GM10847 (cell line): ENCODE measurements around the gene NDUFA12.

Source experiments
- POLR2A ChIP-seq: IDR thresholded peaks from 2 replicates; pipeline ENCODE4 v1.6.1; 2011; ENCODE audit not compliant: insufficient read length; ENCODE audit errors: extremely low read depth

Gene NDUFA12

DNA sequence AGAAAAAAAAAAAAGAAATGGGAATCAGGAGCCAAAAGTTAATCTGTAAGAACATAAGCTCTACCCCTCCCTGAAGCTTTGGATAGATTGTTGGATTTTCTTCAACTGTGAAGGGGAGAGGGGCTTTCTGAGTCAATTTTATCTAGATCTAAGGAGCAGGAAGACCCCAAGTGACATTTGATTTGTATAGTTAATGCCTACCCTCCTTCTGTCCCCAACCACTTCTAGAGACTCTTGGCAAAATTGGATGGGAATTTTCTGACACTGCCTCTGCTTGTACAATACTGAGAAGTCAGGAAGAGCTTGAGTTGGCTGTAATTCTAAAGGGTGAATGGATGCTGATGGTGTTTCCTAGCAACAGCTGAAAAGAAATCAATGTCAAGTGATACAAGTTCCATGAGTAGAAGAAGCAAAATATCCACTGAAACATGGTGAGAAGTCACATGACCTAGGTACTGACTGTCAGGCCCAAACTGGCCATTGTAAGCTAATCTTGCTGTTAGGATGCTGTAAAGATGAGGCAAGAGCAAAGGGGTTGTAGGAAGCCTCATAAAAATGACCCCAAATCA lies 42.2 kb downstream of the NDUFA12 start:
- no peak for TF ChIP-seq POLR2A

DNA sequence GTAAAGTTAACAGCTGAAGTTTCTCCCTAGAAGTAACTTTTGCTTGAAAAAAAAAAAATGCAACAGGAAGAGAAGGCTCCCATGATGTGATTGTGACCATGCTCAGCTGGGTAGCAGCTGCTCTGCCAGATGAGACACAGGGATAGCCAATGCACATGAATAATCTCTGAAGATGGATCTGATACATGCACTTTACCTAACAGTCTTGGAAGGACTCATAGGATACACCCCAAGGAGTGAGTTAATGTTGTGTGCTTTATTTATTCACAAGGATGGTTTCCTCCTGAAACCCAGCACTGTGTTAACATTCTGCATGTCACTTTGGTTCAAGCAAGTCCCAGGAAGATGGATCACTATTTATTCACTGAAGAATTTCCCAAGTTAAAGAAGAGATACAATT lies 46.5 kb downstream of the NDUFA12 start:
- TF ChIP-seq POLR2A, result no peak

GRCh38 chr12:94954948-94955592 lies 48.4 kb downstream of the NDUFA12 start:
- no peak for TF ChIP-seq POLR2A

DNA sequence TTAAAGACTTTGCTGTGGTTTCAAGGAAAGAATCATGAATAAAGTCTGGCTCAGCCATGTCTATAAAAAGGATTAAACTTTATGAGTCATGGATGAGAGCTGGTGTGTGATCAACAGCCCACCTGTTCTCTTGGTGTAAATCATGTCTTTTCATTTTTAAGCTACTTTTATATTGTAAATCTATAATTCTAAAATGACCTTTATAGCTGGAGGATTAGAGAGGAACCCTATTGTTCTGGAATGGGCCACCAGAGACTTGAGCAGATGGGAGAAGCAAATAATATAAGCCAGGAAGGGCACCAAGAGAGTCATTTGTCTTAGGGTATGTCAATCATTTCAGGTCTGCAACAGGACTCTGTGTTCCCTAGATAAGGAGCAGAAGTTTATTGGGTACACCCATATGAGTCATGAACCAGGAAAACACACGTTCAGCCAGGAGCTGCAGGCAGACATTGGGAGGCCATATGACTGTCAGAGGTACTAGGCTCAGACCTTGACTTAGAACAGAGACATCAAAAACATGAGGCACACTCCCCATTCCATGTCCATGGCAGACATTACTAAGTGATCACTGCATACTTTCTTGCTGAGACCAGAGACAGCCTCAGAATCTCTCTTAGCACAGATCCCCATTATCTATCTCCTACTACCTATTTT lies 49.3 kb downstream of the NDUFA12 start:
- no peak for TF ChIP-seq POLR2A

- TF ChIP-seq POLR2A, result no peak
These were observed 51.2 kb downstream of the NDUFA12 start for GRCh38 chr12:94952325-94952724.

DNA sequence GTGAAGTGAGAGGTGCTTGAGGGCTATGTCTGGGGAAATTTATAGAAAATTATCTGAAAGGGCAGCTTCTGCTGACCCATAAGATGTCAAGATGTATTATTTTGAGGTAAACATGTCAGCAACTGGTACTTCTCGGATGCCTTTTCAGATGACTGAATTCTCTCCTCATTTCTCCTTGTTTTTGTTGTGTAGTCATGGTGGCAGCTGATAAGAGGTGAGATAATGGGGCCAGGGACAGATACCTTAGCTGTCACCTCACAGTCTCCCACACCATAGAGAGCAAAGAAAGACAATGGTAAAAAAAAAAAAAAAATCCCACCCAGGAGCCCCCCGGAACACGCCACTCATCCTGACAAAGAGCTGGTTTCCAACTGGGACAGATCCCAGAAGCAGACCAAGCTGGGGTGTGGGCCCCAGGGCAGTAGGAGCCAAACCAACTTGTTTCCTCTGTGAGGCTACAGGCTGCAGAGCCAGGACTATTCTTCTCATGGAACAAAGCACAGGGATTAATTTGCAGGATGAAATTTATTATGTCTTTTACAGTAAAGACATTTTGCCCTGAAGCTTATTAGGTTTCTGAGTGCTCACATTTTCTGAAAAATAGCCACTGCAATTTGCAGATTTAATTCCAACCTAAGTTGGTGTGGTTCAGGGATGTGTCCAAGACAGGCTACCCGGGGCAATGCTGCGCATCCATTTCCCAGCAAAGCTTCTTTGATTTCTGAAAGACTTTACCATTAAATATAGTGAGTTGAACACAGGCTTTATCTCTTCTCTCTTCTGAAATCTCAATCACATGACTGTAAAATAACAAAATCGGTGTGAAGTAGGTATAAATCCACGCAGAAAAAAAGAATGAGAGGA lies 52.2 kb downstream of the NDUFA12 start:
- TF ChIP-seq POLR2A, result no peak

- no peak for TF ChIP-seq POLR2A
These were observed 55.2 kb downstream of the NDUFA12 start for GRCh38 chr12:94948232-94948810.

DNA sequence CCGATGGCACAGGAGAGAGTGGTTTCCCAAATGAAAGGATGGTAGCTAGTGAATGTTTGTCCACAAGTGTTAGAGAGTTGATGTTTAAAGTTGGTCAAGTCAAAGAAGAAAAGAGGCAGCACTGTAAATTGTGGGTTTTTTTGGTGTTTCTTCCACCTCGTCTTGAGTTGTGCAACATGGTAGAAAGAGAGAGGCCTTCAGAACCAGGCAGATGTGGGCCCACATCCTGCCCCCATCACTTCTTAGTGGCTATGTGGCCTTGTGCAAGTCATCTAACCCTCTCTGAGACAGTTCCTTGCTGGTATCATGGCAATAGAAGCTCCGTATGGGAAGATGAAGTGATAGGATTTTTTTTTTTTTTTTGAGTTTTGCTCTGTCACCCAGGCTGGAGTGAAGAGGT lies 60.8 kb downstream of the NDUFA12 start:
- no peak for TF ChIP-seq POLR2A

DNA sequence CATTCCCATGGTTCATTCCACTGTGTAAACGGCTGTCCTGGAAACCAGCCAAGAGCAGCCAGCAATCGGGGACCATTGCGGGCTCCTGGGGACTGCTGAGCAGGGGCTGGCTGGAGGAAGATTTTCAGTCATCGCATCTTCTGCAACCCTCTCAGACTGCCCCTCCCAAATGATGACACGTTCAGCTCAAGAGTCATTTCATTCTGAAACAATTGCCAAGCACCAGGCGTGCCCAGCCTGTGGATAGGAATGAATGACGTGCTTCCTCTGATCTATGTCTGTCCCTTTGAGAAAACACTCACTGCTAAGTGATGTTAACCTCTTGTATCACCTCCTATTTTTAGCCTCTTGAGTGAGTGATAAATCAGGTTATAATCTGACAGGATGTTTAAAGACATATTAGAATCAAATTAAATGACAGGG lies 62.0 kb downstream of the NDUFA12 start:
- no peak for TF ChIP-seq POLR2A

DNA sequence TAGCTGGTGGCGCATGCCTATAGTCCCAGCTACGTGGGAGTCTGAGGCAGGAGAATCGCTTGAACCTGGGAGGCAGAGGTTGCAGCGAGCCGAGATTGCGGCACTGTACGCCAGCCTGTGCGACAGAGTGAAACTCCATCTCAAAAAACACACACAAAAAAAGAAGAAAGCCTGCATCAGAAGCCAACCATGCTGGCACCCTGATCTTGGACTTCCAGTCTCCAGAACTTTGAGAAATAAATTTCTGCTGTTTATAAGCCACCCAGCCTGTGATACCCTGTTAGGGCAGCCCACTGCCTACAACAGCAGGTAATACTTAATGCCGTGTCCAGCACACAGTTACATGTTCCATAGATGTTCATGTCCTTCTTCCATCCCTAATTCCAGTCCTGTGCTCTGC lies 62.7 kb downstream of the NDUFA12 start:
- TF ChIP-seq POLR2A, result no peak

- no peak for TF ChIP-seq POLR2A
These were observed 64.9 kb downstream of the NDUFA12 start for GRCh38 chr12:94938583-94938982.

- no peak for TF ChIP-seq POLR2A
These were observed 72.7 kb downstream of the NDUFA12 start for GRCh38 chr12:94930772-94931171.

DNA sequence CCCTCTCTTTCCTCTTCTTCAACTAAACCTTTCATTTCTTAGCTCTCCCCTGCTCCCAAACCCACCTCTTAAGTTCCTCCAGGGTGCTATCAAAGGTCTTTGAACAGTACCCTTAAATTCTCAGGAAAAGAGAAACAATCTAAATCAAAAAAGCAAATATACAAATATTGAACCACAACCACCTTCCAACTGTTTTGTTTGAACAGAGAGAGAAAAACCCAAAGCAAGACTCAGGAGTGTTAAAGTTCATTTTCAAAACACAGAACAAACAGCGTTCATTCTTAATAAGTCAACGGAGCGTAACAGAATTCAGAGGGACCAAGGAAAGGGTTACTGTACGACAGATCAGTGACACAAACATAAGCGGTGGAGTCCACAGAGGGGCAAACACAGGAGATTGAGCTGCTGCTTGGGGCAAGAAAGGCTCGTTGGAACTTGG lies 73.3 kb downstream of the NDUFA12 start:
- TF ChIP-seq POLR2A, result no peak

DNA sequence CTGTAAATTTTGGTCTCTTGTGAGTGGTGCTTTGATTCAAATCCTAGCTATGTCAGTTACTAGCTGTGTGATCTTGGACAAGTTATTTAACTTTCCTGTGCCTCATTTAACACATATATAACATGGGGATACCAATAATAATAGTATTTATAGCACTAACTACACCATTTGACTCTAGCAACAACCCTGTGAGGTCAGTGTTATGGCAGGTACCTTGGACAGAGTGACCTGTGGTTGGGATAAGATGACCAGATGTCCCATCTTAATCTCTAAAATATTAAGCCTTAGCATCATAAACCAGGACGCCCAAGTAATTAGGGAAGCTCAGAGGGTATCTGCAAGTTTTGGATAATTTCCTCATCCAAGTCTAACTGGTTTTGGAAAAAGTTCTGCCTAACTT lies 73.7 kb downstream of the NDUFA12 start:
- TF ChIP-seq POLR2A, result no peak

GRCh38 chr12:94925729-94926128 lies 77.8 kb downstream of the NDUFA12 start:
- TF ChIP-seq POLR2A, result no peak
